NCI-H345 (cell line): ENCODE measurements around the gene LASP1.
"Not testable (repeated sequence)": the region's sequence is repeated elsewhere in the genome, so short reads cannot be mapped to it uniquely, and the experiment has no call there.

ENCODE experiments used
- DNase-seq: peaks from one replicate; lab custom pipeline; 2025; lab: John Stamatoyannopoulos, UW

Gene LASP1

DNA sequence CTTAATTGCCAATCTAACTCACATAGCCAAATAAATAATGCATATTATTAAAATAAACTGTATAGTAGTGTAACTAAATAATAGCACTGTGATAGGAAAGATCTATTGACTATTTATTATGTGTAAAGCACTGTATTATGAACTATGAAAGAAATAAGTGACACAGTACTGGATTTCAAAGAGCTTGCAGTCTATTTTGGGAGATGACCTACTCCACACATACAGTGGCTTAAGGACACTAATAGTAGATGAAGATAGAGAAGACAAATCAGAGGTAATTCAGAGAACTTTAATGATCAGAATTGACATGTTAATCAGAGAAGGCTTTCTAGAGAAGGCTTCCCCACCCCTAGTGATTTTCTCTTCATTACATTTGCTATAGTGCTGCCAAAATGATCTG is 70.1 kb downstream of the LASP1 start:
- no peak for DNase-seq

DNA sequence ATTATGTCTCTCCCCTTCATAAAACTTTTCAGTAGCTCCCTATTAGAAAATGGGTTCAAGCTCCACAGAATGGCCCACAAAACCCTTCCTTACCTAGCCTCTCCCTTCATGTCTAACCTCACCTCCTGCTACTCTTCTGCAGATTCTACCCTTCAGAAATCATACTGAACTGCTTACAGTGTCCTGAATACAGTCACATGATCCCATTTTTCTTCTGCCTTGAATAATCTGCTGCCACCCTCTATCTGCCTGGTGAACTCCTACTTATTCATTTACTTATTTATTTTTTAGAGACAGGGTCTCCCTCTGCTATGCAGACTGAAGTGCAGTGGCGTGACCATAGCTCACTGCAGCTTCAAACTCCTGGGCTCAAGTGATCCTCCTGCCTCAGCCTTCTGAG is 70.5 kb downstream of the LASP1 start:
- no peak for DNase-seq

DNA sequence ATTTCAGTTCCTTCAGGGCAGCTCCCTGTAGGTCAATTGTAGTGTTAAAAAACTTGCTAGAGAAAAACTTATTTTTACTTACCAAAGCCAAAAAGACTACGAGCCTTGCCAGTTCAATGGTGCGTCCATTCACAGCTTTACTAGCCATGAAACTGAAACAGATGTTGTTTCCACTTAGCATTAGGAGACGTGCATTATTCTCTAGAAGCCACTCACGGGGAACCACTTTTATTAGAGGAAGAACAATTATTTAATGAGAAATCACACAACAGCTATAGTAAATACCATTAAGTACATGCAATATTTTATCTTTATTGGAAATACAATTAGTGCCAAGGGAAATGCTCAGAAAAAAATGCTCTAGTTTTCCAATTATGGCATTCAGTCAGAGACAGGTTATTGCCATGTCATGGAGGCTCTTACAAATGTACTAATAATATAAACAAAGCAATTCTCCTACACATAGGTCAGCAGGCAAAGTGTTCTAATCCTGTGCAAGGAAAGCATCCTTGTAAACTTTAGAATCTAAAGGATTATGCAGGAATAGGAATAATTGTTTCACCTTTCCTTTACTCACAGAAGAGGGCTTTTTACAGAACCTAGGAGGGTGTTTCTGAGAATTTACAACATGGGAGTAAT is 73.0 kb downstream of the LASP1 start:
- no peak for DNase-seq

DNA sequence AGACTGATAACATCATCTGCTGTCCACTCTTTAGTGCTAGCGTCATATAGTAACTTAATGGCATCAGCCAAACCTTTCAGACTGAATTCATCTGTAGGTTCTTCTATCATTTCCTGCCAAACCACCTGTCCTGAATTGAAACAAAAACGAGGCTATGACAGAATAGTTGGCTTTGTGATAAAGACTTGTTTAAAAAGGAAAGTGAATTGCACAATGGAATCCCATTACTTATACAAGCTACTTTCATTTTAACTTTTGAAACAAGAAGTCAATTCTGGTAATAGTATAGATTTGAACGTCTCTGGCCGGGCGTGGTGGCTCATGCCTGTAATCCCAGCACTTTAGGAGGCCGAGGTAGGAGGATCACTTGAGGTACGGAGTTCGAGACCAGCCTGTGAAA is 73.7 kb downstream of the LASP1 start:
- no peak for DNase-seq

DNA sequence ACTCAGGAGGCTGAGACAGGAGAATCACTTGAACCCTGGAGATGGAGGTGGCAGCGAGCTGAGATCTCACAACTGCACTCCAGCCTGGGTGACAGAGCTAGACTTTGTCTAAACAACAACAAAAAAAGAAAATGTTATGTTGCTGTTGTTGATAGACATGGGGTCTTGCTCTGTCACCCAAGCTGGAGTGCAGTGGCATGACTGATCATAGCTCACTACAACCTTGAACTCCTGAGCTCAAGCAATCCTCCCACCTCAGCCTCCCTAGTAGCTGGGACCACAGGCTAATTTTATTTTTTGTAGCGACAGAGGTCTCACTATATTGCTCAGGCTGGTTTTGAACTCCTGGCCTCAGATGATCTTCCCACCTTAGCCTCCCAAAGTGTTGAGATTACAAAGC is 77.3 kb downstream of the LASP1 start:
- no peak for DNase-seq

DNA sequence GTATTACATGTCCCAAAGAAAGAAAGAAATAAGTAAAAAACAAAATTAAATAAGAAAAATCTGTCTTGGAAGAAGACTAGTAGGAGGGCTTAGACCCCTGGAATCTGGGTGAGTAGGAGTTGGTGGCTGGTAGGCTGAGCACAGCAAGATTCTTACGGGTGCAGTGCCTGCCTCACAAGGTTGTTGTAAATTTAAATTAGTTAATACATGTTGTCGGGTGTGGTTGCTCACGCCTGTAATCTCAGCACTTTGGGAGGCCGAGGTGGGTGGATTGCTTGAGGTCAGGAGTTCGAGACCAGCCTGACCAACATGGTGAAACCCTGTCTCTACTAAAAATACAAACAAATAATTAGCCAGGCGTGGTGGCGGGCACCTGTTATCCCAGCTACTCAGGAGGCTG is 83.9 kb downstream of the LASP1 start:
- DNase-seq = not testable (repeated sequence)

DNA sequence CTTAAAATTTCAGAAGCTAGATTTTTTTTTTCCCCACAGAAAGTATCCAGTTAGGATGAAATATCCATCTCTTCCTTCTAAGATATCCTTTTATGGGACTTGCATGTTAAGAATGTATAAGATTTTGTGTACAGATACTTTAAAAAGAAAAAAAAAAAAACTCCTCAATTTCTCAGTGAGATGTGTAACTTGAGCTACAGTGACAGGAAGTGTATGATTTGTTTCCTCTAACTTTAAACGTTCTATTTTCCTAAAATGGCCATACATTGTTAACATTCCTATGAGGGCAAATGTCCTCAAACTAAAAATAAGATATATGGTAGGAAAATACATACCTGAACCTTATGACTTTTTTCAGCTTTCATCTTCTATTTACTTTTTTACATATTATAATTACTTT is 88.5 kb downstream of the LASP1 start:
- DNase-seq = no peak

DNA sequence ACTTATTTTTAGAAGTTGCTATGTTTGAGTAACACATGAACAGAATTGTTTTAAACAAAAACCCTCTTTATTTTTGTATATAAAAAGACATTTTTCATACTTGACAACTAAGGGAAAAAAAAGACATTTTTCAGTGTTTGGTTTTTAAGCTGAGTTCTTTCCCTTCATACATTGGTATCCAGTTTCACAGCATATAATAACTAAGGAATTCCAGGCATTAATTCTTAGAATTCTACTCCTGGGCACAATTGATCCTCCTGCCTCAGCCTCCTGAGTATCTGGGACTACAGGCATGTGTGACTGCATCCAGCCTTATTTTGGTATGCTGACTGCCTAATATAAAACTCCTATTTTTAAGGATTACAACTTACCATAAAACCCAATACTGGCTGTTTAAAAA is 88.9 kb downstream of the LASP1 start:
- no peak for DNase-seq

DNA sequence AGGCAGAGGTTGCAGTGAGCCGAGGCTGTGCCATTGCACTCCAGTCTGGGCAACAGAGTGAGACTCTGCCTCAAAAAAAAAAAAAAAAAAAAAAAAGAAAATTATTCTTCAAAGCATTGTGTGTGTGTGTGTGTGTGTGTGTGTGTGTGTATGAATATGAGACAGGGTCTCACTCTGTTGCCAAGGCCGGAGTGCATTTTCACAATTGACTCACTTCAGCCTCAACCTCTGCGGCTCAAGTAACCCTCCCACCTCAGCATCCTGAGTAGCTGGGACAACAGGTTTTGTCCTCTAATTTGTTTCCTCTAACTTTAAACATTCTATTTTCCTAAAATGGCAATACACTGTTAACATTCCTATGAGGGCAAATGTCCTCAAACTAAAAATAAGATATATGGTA is 89.7 kb downstream of the LASP1 start:
- no peak for DNase-seq

DNA sequence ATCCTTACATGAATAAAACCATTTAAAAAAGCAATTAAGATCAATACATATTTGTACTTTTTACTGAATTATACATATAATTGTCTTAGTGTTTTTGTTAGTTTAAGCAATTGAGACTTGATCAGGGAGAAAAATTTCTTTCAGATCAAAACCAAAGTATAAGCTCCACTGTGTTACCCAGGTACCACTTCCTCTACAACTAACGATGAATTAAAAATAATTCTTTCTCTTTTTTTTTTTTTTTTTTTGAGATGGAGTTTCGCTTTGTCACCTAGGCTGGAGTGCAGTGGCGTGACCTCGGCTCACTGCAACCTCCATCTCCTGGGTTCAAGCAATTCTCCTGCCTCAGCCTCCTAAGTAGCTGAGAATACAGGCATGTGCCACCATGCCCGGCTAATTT is 90.5 kb downstream of the LASP1 start:
- DNase-seq = no peak

DNA sequence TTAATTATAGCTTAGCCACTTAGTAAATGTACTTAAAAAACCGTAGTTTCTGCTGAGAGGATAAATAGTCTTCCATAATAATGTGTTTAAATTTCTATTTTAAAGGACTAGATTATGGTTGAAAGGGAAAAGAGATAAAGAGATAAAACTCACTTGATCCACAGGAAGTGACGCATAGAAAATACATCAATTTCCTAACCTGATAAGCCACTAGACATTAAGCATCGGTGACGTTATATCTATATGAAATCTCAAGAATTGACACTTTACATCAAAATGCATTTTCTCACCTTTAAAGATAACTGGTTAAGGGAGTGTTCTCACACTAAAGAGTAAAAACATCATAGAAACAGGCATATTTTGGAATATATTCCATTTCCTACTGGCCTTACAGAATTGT is 91.6 kb downstream of the LASP1 start:
- DNase-seq = no peak

DNA sequence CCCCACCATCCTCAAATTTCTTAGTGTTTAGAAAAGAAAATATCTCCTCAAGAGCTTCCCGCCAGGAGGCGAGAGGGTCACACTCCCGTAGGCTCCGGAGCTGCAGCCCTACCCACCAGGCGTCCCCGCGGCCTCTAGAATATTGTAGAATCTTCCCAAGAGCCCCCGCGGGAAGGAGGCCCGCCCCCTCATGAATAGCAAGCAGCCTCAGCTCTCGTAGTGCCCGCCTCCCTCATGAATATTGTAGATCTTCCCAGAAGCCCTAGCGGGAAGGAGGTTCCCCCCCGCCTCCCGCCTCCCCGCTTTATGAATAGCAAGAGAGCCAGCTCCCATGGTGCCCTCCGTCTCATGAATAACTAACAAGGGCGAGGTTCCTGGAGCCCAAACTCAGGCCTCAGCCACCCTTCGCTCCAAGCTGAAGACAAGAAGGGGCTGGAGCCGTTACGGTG is 97.5 kb downstream of the LASP1 start, which contains the start of gene FBXO47:
Gene FBXO47, minus strand, starts transcription at position 114 of the 449 bp plus-strand sequence. CDS start 4,378 bp downstream, outside the sequence.
- DNase-seq = no peak

DNA sequence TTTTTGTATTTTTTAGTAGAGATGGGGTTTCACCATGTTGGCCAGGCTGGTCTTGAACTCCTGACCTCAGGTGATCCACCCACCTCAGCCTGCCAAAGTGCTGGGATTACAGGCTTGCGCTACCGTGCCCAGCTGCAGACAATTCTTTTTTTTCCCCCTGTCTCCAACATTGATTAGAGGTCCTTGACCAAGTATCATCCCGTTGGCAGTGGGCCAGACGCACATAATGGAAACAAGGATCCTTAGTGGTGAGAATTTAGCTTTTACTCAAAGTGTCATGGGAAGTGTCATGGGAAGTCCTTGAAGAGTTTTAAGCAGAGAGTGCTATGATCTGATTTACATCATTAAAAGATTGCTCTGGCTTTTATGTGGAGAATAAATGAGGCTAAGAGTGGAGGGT is 99.4 kb downstream of the LASP1 start:
- DNase-seq = no peak

DNA sequence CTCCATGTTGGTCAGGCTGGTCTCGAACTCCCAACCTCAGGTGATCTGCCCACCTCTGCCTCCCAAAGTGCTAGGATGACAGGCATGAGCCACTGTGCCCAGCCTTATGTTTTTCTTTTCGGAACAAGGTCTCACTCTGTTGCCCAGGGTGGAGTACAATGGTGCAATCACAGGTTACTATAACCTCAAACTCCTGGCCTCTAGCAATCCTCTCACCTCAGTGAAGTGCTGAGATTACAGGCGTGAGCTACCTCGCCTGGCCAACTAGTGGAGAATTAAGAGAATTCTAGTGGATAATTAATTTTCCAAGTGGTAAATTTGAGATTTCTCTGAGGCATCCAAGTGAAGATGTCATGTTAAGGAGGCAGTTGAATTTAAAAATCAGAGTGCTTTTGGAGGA is 100.3 kb downstream of the LASP1 start:
- DNase-seq = no peak

DNA sequence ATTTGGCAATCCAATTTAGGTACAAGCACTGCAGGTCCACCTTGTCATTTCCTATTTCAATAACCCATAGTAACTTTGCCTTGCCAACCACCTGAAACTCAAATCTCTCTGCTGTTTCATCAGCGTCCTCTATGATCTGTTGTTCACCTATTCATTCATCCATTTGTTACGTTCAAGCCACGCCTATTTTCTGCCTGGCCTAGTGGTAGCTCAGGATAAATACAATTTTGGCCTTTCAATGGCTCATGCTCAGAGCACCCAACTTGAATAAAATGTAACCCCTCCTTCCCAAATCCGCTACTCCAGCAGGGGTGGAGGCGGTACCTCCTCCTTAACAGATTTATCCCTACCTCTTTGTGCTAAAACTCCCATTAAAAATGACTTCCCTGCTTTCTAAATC is 100.9 kb downstream of the LASP1 start:
- no peak for DNase-seq
